Pancreas (tissue), 10 donors: ENCODE data around the gene CCDC78. TPM values are rescaled to one million over a fixed set of nuclear protein-coding genes. Genes with fewer than 3 reads are reported as not detected.
"Not testable (repeated sequence)": the region's sequence is repeated elsewhere in the genome, so short reads cannot be mapped to it uniquely, and the experiment has no call there.

Source experiments
- ATAC-seq, 4 donors: fragments of 200-7000 bp; cut with Tn5 transposase; one replicate each; pipeline versions ENCODE4 v1.8.0 to v1.9.1; 2020; ENCODE audit warnings: mild to moderate bottlenecking in 4 of 4, moderate library complexity in 4 of 4
- DNase-seq, 6 donors: peaks; one replicate each; pipeline ENCODE4 v3.0.0-alpha.2; 2020
- FAIRE-seq: peaks from 2 replicates; lab custom pipeline; 2012; peaks lifted over from hg19 to GRCh38; lab: Jason Lieb, UNC
- H3K27ac ChIP-seq, 4 donors: fragments of 200-600 bp; sonication (generic); 1 replicate in 3 of 4; 2 replicates in 1 of 4; pipeline versions ENCODE4 v1.5.0 to v1.8.0; 2020
- H3K27me3 ChIP-seq, 4 donors: fragments of 200-600 bp; one replicate each; pipeline ENCODE4 v1.8.0; 2021
- H3K36me3 ChIP-seq, 3 donors: fragments of 200-600 bp; sonication (generic) in 1 of 3; one replicate each; pipeline versions ENCODE4 v1.5.0 to v1.8.0; 2020 to 2021
- H3K4me1 ChIP-seq, 3 donors: fragments of 200-600 bp; one replicate each; pipeline ENCODE4 v1.8.0; 2021
- H3K4me3 ChIP-seq, 4 donors: fragments of 200-600 bp; sonication (generic) in 2 of 4; one replicate each; pipeline versions ENCODE4 v1.5.0 to v1.8.0; 2020 to 2021
- H3K9me3 ChIP-seq, 4 donors: fragments of 200-600 bp; one replicate each; pipeline ENCODE4 v1.8.0; 2021
- WGBS, 2 donors: extraction: QIAGEN DNeasy Blood & Tissue Kit; methylation state at CpG; one replicate each; pipeline ENCODE4 v1.1.7; 2013; 5-methylcytosine and 5-hydroxymethylcytosine counted together
- intact Hi-C, 3 donors: fragments of 100-400 bp; cut with DNase I; formaldehyde crosslinking; loops; one replicate each; pipeline versions ENCODE4 v1.11.1 to v1.14.2; 2022
- polyA plus RNA-seq, 2 donors: library from polyadenylated mRNA; stranded (reverse); fragments of 200-250 nt; gene quantifications; one replicate each; pipeline ENCODE4 v1.2.3, GENCODE V29; 2013
- total RNA-seq, 6 donors: library from RNA; stranded (reverse); fragmentation: NEBNext Ultra II Directional in 4 of 6; extraction: Animal tissue kit (Norgen Biotek cat#: 25700) in 4 of 6; gene quantifications; one replicate each; pipeline versions ENCODE4 v1.2.1 to v1.2.4, GENCODE V29; 2021 to 2023
- TF ChIP-seq, protein P1 (sequence below), 4 donors: fragments of 200-600 bp; sonication (generic) in 3 of 4; IDR thresholded peaks; one replicate each; pipeline versions ENCODE4 v1.5.0 to v1.8.0; 2021; ENCODE audit warnings: antibody characterized with exemption in 4 of 4
- donor health status: healthy with polysubstance abuse.
- donor health status: DM: no; HTN: no; CAD: no; lungs with moderate emphysema.
- donor health status: DM: no; HTN: no; CAD: no.
- donor health status: control.
- donor health status: control.
- donor health status: Bipolar disorder and iron deficiency.
- donor health status: DM: yes; HTN: yes; CAD: no.
- donor health status: DM: no; HTN: no; CAD: no.
- donor health status: DM: no; HTN: no; CAD: no.
- donor health status: DM: yes; HTN: yes; CAD: no.

CCDC78 gene
- total and polyA plus RNA-seq, 8 donors = 0.16 to 7.7 (median 0.46) TPM

DNA sequence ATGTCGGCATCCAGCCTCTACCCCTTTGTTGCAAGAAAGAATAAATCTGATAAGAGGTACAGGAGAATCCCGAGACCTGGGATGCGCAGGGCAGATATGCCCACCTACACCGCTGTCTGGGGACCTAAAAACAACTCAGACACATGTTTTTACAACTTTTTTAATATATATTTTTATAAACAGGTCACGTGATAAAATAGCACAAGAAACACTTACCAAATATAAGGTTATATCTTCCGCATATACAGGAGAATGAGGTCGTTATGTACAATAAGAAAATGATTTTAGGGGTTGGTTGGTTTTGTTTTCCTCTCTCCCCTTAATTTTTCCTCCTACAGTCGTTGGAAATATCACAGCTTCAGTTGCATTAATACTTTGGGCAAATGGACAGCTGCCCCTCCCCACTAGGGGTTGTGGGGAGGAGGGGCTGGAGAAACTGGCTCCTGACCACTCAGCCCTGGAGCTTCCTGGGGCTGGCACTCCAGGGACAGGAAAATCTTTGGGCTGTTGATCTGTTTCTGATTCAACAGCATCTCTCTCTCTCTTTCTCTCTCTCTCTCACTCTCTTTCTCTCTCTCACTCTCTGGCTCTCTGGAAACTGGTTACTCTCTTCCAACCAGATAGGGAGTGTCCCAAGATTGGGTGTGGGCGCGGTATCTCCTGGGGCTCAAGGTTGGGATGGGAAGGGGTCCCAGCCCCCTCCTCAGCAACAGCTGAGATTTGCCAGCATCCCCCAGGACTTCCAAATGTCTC lies 33.7 kb downstream of the CCDC78 start:
- Histone ChIP-seq H3K27ac (no peak overlapping the region), H3K4me3 (no peak overlapping the region), H3K9me3 (no peaks in the 10 kb centered on the region), H3K4me1 (peaks cover 4 to 28% (median 15%) of the 10 kb centered on the region in 3 donors), H3K36me3 (no peaks in the 10 kb centered on the region), H3K27me3 (peaks cover 0 to 9% (median 0%) of the 10 kb centered on the region in 4 donors)
- FAIRE-seq (no peak), ATAC-seq (no peak), DNase-seq (no peak)
- TF ChIP-seq, protein P1, sequence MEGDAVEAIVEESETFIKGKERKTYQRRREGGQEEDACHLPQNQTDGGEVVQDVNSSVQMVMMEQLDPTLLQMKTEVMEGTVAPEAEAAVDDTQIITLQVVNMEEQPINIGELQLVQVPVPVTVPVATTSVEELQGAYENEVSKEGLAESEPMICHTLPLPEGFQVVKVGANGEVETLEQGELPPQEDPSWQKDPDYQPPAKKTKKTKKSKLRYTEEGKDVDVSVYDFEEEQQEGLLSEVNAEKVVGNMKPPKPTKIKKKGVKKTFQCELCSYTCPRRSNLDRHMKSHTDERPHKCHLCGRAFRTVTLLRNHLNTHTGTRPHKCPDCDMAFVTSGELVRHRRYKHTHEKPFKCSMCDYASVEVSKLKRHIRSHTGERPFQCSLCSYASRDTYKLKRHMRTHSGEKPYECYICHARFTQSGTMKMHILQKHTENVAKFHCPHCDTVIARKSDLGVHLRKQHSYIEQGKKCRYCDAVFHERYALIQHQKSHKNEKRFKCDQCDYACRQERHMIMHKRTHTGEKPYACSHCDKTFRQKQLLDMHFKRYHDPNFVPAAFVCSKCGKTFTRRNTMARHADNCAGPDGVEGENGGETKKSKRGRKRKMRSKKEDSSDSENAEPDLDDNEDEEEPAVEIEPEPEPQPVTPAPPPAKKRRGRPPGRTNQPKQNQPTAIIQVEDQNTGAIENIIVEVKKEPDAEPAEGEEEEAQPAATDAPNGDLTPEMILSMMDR (IDR thresholded peaks at IDR 0.05) = no peak
- WGBS, 2 donors = 49 to 59% methylated on average over 10 of the region's 10 CpGs
- intact Hi-C loops = no loop called here

- H3K27ac ChIP-seq, DNase-seq, H3K27me3 ChIP-seq, H3K36me3 ChIP-seq, ATAC-seq, H3K9me3 ChIP-seq, intact Hi-C loops, H3K4me3 ChIP-seq, FAIRE-seq: not testable (repeated sequence)
- WGBS, 2 donors = 63 to 68% methylated on average over 16 of the region's 16 CpGs
- peaks cover 4 to 28% (median 15%) of the 10 kb centered on the region in 3 donors for H3K4me1 ChIP-seq
Observed at GRCh38 chr16:691242-691641, 35.0 kb downstream of the CCDC78 start.

DNA sequence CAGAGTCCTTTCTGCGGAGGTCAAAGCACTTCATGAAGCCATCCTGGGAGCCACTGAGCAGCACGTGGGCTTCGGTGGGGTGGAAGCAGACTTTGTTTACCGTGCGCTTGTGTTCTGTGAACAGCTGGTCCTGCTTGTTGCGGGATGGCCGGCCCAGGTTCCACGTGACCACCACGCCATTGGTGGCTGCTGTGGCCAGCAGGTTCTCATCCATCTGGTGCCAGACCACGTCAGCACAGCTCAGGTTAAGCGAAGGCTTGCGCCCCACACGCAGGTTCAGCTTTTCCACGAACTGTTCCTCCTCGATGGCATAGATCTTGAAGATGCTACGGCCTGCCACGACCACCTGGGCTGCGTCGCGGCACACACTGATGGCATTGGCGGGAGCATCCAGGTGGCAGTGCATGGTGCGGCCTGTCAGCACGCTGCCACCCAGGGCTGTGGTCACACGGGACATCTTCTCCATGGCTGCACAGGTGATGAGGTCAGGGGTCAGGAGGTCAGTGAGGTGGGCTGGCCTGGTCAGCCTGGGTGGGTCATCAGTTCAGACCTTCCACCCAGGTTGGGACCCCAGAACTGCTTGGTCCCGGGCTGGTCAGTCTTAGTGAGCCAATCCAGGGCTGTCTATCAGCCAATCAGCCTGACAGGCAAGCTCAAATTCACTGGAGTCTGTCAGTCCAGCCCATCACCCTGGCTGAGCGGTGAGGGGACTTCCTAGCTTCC lies 36.9 kb downstream of the CCDC78 start:
- Histone ChIP-seq H3K9me3 (no peaks in the 10 kb centered on the region), H3K36me3 (no peaks in the 10 kb centered on the region), H3K27ac (peak overlapping the region in 2 of 4 donors; percentile 44 to 51), H3K4me1 (peaks cover 4 to 18% (median 17%) of the 10 kb centered on the region in 3 donors), H3K27me3 (no peaks in the 10 kb centered on the region), H3K4me3 (peak overlapping the region; percentile 56 to 95 (median 66))
- FAIRE-seq = no peak
- TF ChIP-seq, protein P1 (IDR thresholded peaks at IDR 0.05) = no peak
- DNase-seq = no peak
- intact Hi-C loops = no loop called here
- WGBS, 2 donors = 68 to 70% methylated on average over 26 of the region's 26 CpGs
- ATAC-seq = no peak

DNA sequence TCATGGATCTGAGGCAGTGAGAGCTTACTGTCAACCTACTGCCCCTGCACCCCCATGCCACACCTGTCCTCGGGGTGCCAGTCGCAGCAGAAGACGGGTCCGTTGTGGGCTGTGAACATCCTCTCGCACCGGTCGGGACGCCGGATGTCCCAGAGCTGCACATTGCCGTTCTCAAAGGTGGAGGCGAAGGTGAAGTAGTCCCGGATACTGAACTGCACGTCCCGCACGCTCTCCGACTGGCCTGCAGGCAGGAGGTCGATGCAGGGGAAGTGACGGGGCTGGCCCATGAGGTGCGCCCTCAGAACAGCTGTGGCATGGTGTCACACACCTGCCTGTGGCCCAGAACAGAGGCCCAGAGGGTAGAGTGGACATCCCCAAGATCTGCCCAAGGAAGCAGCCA lies 38.7 kb downstream of the CCDC78 start:
- H3K9me3 ChIP-seq = no peaks in the 10 kb centered on the region
- no peak for FAIRE-seq
- 90 to 95% methylated on average over 19 of the region's 19 CpGs for WGBS, 2 donors
- H3K36me3 ChIP-seq = peaks cover 0 to 5% (median 2%) of the 10 kb centered on the region in 3 donors
- TF ChIP-seq, protein P1 (IDR thresholded peaks at IDR 0.05) = no peak
- no peak overlapping the region for H3K4me3 ChIP-seq
- no peak for DNase-seq
- intact Hi-C loops = no loop called here
- ATAC-seq = no peak
- no peaks in the 10 kb centered on the region for H3K27me3 ChIP-seq
- no peak overlapping the region for H3K27ac ChIP-seq
- H3K4me1 ChIP-seq = peaks cover 4 to 26% (median 21%) of the 10 kb centered on the region in 3 donors

- Histone ChIP-seq H3K27me3 (no peaks in the 10 kb centered on the region), H3K4me1 (peaks cover 6 to 29% (median 27%) of the 10 kb centered on the region in 3 donors), H3K27ac (no peak overlapping the region), H3K4me3 (no peak overlapping the region), H3K36me3 (peaks cover 0 to 13% (median 10%) of the 10 kb centered on the region in 3 donors), H3K9me3 (no peaks in the 10 kb centered on the region)
- TF ChIP-seq, protein P1 (IDR thresholded peaks at IDR 0.05) = no peak
- WGBS, 2 donors = 88 to 91% methylated on average over 51 of the region's 51 CpGs
- FAIRE-seq (no peak), DNase-seq (peak in 2 of 6 donors; percentile 36 to 80), ATAC-seq (no peak)
- intact Hi-C loops = no loop called here
Observed at GRCh38 chr16:686459-687260, 39.6 kb downstream of the CCDC78 start.
